ENCODE results near the gene STK26.
"Not testable (repeated sequence)": the region's sequence is repeated elsewhere in the genome, so short reads cannot be mapped to it uniquely, and the experiment has no call there.

STK26 gene

GRCh38 chrX:132094164-132094563, 71.1 kb downstream of the STK26 start:
- DNase-seq (ENCODE audit: low read depth) = no peak

DNA sequence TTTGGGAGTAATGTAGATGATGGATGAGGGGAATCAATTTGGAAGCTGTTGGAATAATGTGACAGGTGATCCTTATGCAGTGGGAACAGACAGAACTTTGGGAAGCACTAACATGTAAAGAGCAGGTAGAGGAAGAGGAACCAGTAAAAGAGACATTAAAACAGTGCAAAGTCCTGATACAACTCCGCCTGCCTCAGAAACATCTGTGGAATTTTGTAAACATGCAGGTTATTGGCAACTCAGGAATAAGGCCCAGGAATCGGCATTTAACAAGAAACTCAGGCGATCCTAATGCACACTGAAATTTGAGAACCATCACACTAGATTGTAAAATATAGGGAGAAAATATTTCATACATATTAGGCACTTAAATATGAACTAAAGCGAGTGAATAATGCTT, 75.6 kb downstream of the STK26 start:
- not testable (repeated sequence) for DNase-seq (ENCODE audit: low read depth)

- DNase-seq (ENCODE audit: low read depth) = no peak
These were observed 78.1 kb downstream of the STK26 start for GRCh38 chrX:132101206-132101605.

DNA sequence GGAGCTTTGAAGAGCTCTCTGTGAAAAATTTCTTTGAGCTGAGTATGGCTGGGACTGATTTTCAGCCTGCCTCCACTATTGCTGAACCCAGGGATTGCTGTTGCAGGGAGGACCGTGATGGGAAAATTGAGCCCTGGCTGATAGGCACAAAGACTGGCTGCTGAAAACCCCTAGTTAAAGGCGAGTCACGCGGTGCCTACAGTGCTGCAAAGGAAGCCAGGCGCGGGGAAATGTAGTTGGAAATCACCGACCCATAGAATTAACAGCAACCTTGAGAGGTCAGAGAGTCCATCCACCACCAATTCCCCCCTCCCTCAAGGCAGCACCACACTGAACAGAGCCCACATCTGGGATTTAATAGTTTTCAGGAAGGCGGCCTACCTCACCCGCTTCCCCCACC, 78.7 kb downstream of the STK26 start:
- DNase-seq (ENCODE audit: low read depth) = no peak

DNA sequence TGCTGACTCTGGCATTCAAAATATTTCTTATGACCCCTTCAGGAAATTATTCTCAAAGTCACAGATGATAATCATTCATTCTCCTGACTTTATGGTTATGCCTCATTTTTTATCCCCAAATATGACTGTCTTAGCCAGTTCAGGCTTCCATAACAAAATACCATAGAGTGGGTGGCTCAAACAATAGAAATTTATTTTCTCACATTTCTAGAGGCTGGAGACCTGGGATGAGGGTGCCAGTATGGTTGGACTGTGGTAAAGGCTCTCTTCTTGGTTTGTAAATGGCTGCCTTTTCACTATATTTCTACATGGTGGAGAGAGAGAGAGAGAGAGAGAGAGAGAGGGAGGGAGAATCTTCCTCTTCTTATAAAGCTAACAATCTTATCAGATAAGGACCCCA, 84.2 kb downstream of the STK26 start:
- DNase-seq (ENCODE audit: low read depth) = no peak

GRCh38 chrX:132114607-132115006, 91.5 kb downstream of the STK26 start:
- DNase-seq (ENCODE audit: low read depth) = no peak

DNA sequence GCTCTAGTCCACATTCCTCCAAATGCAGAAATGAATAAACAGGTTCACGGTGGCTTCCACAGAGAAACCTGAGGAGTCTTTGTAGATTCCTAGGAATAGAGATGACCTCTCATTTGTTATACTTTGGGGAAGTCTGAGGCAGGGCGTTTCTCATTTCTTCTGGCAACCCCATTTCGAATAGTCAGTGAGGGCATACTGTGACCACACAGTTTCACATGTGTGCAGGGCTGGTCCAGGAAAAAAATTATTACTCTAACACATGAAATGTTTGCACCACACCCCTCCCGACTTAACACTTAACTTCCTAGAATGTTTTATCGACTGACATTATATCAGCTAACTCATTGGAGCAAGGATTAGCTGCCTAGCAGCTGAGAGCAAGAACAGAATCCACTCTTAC, 92.7 kb downstream of the STK26 start:
- no peak for DNase-seq (ENCODE audit: low read depth)

- DNase-seq (ENCODE audit: low read depth) = no peak
These were observed 95.3 kb downstream of the STK26 start for GRCh38 chrX:132118358-132118757.

GRCh38 chrX:132119283-132119682, 96.2 kb downstream of the STK26 start:
- DNase-seq (ENCODE audit: low read depth) = no peak

DNA sequence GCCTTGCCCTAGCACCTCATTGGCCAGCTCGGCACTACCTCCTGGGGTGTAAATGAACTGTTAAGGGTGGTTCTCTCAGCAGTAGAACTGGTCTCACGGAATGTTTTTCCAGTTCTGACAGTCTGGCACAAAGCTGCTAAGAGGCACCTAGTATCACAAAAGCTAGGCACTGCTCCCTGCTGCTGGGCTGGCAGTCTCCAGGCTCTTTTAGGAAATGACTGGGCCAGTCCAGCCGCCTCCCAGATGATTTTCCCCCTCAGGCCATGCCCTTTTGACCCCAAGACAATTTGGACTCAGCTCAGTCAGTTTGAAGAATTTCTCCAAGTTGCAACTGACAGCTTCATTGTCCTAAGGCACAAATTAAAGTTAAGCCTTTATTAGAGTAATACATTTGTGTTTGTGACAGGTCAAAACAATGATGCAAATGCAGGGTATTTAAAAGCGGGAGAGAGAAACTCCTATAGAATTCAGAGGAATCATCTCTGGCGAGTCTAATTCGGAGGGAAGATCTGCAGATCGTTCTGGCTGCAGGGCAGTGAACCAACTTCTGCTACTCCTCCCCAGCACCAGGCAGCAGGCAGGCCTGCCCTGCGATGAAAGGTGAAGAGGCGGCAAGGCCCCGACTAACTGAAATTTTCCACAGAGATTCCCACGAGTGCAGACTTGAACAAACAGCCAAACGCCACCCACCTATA, 96.9 kb downstream of the STK26 start:
- no peak for DNase-seq (ENCODE audit: low read depth)

DNA sequence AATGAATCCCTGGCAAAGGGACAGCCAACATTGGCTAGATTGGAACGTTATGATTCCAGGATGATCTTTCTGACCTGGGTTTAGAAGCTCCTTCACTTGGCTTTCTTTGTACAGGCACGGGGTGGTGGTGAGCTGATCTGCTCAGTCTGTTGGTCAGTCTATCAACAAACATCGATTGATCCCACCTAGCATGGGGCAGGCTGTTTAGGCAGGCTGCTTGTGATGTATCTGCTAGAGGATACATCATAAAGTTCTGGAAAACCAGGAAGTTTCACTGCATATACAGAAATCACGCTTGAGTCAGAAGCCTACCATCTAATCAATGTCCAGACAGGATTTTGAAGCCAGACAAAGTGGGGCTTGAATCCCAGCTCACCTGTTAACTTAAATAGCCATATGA, 97.8 kb downstream of the STK26 start:
- DNase-seq (ENCODE audit: low read depth) = no peak

Data from GM04504 (cell line).